Inflammatory macrophage treated with lipopolysaccharide for 4 hours (primary cell): ENCODE results near the gene LAMA2.

Experiments used
- DNase-seq: peaks from one replicate; pipeline ENCODE4 v3.0.0-alpha.2; 2020

LAMA2 gene

DNA sequence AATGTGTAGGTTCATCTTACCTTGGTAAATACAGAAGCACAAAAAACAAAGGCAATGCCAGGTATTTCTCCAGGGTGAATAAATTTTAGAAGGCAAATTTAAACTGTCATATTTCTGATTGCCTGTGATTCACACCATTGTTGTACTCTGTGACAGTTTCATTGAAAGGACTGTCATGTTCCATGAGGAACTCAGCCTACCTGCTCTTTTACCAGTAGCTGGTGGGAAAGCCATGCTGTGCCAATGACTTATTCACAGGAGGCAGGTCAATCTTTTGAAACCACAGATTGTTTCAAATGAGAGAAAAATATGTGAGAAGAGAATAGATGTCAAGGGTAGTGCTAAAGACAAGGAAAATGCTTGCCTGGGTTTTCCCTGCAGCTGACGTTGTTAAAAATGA, 206.4 kb downstream of the LAMA2 start:
- DNase-seq, result no peak

- no peak for DNase-seq
These were observed 211.2 kb downstream of the LAMA2 start for GRCh38 chr6:129094147-129094546.

GRCh38 chr6:129096651-129097290, 213.8 kb downstream of the LAMA2 start:
- DNase-seq, result no peak

- no peak for DNase-seq
These were observed 215.2 kb downstream of the LAMA2 start for GRCh38 chr6:129098061-129098553.

DNA sequence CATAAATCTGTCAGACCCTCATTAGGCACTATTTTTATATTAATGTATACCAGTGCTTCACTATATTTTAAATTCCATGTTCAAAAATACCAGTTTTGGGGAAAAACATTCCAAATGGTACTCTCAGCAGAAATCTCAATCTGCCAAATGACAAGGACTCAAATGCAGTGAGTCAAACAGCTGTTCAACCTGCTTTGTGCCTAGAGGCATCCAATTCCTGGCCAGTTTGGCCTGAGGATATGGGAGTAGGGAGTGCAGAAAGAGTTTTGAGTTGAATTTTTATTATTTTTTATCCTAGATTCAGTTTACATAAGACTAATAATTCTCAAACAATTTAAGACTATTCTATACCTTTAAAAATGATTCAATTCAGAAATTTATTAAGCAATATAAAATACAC, 216.8 kb downstream of the LAMA2 start:
- no peak for DNase-seq

- peak; percentile 3 for DNase-seq
These were observed 217.2 kb downstream of the LAMA2 start for GRCh38 chr6:129100164-129100563.

DNA sequence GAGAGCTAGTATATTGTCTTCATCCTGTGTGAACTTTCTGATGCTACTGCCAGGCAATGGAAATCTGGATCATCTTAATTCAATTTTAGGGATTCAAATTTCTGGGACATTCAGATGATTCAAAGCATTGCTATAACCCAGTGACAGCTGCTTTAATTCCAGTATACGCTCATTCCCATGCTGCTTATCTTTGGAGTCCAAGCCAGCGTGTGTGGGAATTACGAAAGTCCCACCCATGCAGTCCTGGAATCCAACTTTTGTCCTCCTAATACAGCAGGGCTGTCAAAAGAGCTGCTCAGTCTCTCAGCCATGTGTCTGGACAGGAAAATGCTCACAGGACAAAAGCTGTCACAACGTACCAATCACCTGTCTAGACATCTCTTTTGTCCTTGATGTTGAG, 219.8 kb downstream of the LAMA2 start:
- DNase-seq, result no peak

DNA sequence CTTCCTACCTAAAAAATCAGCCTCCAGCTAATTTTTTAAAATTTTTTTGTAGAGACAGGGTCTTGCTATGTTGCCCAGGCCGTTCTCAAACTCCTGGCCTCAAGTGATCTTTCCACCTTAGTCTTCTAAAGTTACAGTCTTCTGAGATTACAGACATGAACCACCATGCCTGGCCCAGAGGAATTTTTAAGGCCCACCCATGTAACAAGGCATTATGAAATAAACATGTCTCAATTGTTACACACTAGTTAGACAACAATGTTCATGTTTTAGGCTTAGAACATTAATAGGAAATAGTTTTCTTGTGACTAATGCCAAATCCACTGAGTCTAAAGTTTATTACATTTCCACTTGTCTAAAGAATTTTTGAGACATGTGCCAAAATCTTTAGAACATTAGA, 221.2 kb downstream of the LAMA2 start:
- no peak for DNase-seq

- no peak for DNase-seq
These were observed 221.6 kb downstream of the LAMA2 start for GRCh38 chr6:129104560-129104959.

DNA sequence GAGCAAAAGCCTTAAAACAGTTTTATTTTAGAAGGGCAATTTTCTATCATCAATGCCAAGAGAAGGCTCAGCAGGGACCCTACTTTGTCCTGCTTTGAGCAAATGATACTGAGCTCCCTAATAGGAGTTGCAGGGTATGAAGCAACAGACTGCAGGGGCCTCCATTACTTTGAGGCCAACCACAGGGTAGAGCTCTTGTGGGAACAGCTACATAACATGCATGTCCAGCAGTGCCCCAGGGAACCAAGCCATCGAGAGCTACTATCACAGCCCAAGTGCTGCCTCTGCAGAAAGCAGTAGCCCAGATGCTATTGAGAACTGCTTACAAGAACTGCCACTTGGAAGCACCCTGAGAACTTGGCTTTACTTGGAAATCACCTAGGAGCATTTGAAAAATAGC, 222.1 kb downstream of the LAMA2 start:
- DNase-seq, result no peak

- no peak for DNase-seq
These were observed 222.9 kb downstream of the LAMA2 start for GRCh38 chr6:129105793-129106192.

DNA sequence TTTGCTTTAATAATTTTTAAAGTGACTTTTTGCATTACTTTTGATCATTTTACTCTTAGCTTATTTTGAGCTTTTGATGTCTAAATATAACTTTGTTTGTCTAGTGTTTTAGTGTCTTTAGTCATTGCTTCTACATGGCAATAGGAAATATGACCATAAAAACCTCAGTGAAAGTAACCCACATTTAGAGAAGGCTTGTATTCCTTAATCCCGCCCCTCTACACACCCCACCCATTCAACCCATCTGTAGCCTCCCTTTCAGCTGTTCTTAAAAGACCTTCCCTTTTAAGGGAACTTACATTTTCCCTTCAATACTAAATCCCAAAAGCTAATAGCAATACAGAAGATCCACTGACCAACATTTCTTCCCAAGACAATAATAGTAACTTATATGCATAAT, 225.4 kb downstream of the LAMA2 start:
- DNase-seq, result no peak

- DNase-seq, result no peak
These were observed 227.9 kb downstream of the LAMA2 start for GRCh38 chr6:129110690-129111343.

DNA sequence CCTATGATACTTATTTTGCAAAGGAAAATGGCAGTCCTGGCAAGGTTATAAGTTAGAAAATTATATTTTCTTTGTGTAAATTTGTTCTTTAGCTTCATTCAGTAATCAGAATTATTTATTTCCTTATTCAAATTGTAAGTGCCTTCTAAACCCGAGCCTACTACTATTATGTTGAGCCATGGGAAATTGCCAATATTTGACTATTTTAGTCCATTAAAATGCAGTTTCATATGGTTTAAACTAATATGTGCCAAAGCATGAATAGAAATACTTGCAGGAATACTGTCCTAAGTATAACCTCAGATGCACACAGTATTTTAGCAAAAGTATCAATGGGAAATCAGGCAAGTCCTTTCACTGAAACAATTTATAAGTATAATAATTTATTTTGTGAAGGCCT, 228.4 kb downstream of the LAMA2 start:
- DNase-seq, result no peak

GRCh38 chr6:129111853-129112252, 228.9 kb downstream of the LAMA2 start:
- DNase-seq, result no peak

GRCh38 chr6:129112591-129112990, 229.7 kb downstream of the LAMA2 start:
- no peak for DNase-seq

DNA sequence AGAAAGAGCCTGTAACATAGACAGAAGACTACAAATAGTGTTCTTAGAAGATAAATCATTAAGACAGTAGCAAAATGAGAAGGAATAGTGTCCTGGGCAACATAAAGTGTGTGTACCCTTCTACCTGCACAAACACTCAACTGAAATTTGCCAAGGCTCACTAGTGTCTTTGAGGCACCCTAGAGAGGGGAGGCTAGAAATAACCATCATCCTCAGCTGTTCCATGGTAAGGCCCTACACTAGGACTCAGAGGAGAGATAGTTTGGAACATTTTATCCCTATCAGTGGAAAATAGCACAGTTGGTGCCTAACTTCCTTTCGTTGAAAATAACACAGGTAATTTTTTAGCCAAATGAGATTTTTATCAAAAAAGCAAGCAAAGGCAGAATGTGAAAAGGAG, 230.7 kb downstream of the LAMA2 start:
- DNase-seq, result no peak

DNA sequence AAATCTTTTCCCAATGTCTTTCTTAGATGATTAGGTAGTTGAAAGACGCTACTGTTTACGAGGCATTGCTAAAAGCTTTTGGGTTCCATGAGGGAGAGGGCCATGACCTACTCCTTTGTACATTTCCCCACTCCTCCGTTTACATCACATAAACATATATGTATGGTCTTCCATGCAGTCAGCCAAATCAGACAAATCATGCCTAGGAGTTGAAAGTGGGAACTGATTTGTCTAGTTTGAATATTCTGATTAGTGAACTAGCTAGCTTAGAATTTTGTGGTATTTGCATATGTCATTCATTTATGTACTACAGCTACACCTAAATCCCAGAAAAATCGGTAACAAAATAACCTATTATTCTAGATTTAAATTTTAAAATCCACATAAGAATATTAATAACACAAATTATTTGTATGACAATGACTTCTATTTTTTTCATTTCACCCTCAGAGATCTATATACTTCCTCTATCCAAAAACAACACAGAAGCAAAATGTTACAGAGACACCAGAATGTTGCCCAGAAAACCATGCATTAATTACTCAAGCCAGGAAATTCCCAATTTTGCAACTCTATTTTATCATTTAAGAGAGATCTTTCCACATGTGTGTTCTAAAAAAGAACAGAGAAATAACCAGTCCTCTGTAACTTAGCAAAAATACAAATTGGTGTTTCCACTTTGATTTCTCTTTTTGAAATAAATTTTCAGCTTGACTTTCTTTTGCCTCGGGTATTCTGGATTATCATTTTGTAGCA, 231.9 kb downstream of the LAMA2 start:
- DNase-seq, result peak; percentile 21

- no peak for DNase-seq
These were observed 232.5 kb downstream of the LAMA2 start for GRCh38 chr6:129115471-129115870.

DNA sequence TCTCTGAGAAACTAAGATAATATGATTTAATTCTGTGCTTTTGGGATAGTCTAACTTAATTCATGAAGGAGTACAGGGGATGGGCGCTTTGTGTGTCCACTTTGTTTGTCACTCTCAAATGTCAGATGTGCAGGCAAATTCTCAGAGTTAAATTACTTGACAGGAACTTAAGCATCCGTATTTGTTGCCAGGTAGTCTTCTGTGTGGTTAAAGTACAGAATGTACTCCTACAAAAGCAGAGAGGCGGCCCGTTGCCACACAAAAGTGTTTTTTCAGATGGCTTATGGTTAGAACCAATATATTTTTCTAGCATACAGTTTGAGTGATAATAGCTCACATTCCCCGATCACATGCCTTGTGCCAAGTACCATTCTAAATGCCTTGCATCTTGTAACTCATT, 234.4 kb downstream of the LAMA2 start:
- no peak for DNase-seq

GRCh38 chr6:129120856-129121638, 238.1 kb downstream of the LAMA2 start:
- no peak for DNase-seq

DNA sequence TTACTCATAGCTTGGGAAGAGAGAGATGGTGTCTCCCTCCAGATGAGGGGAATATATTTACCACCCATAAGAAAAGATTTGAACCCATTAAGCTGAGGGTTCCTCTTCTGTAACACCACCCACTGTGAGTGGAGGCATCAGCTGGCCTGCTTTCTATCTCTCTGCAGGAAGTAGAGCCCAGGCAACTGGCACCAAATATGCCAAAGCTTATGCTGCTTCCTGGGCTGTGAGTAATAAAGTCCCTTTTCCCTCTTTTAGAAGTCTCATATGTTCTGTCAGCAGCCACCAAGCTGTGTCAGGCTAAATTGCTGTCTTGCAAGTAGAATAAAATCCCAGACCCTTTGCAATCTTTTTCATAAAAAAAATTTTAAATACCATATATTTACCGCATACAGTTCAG, 241.4 kb downstream of the LAMA2 start:
- DNase-seq, result no peak

DNA sequence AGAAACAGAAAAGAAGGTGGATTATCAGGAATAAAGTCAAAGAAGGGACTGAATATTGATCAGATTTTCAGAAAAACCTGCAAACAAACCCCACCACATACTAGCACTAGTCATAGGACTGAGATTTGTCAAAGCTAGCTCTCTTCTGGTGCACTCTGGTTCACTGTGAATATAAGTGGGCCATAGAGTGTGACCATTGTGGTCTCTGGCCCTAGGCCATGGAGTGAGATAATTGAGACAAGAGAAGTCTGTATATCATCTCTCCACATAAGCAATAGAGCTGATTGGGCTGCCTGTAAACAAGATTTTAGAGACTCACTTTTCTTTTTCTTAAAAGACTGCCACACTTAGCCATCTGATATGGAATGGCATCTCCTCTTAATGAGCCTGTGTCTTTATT, 247.2 kb downstream of the LAMA2 start:
- no peak for DNase-seq
